DMS 273 treated with DMSO at 0.1 percent for 48 hours (cell line): ENCODE measurements around the gene SCG2.
"Not testable (repeated sequence)": the region's sequence is repeated elsewhere in the genome, so short reads cannot be mapped to it uniquely, and the experiment has no call there.

Experiments
- DNase-seq: peaks from one replicate; lab custom pipeline; 2025; lab: John Stamatoyannopoulos, UW

The SCG2 gene

DNA sequence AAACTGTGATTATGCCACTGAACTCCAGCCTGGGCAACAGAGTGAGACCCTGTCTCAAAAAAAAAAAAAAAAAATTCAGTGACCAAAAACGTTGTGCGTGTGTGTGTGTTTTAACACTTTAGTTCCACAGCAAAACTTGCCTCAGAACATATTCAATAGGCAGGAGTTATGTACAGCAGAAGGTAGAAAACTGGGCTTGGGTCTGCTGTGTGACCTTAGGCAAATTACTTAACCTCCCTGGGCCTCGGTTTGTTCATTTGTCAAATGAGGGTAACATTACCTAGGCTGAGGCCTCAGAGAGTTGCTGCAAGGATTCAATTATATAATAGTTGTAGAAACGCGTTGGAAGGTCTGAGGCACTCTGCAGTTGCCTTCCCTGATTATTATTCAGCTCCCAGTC is 10.3 kb upstream of the SCG2 start:
- DNase-seq = no peak

DNA sequence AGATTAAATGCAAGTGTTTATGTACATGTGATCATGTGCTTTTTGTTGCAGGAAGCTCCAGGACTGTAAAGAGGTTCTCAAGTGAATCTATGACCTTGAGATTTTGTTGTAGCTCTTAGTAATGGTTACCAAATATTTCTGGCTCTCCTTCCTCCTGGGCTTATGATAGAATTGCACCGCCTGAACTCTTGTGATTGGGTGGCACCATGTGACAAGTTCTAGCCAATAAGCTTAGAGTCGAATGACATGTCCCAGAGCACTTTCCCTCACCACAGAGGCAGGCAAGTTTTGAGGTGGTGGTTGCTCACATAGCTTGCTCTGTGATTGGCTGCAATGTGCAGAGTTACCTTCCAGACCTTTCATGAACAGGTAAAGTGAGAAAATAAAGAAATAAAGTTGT is 8.9 kb upstream of the SCG2 start:
- DNase-seq = no peak

DNA sequence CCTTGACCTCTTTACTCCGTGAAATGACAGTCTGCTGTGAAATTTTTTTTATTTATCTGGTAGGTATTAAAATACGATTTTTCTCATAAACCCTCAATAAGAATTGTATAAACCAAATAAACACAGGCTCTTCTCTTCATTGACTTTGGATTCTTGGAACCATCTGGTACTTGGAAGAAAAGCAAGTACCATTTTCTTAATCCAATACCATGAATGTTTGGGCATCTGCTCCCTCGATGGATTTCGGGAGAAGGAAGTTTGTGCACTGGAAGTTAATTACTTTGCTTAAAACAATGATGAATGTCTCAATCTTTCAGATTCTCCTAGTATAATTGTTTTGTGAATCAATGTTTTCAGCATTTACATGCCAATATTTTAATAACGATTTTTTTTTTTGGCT is 5.3 kb upstream of the SCG2 start:
- no peak for DNase-seq

DNA sequence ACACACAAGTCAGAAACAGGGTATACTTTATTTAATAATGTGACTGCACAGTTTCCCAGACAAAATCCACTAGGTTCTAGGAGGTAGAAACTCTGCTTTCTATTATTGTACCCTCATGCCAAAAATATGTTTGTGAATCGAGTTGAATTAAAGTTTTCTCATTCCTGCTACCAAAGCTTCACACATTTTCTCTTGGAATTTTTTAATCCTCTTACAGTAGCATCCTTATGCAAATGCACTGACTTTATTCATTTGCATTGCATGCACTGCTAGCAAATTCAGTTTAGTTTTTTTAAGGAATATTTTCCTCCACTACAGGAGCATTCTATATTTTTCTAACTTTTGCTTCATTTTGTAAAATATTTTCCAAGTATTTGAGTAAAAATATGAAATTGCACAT is 4.8 kb upstream of the SCG2 start:
- no peak for DNase-seq

DNA sequence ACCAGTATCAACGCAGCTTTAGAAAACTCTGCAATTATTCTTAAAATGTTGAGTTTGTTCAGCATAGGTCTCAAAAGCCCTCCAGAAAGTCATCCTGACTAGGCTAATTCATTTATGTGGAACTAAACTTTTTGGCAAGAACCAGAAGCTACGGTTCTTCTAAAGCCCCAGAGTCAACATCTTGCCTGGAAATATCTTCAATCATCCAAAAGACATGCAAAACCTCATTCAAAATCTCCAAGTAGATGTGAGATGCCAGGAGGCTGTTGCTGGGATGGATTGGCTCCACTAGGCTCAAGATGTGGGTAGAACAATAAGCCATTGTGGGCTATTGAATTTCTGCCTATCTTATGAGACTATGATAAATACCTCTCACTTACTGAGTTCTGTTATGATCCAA is 2.1 kb upstream of the SCG2 start:
- no peak for DNase-seq

- DNase-seq = no peak
Measured at GRCh38 chr2:223602972-223603371, 811 bp upstream of the SCG2 start.

- no peak for DNase-seq
Measured at GRCh38 chr2:223601018-223601417, 1.1 kb downstream of the SCG2 start.

- no peak for DNase-seq
Measured at GRCh38 chr2:223599640-223600380, 2.4 kb downstream of the SCG2 start.

DNA sequence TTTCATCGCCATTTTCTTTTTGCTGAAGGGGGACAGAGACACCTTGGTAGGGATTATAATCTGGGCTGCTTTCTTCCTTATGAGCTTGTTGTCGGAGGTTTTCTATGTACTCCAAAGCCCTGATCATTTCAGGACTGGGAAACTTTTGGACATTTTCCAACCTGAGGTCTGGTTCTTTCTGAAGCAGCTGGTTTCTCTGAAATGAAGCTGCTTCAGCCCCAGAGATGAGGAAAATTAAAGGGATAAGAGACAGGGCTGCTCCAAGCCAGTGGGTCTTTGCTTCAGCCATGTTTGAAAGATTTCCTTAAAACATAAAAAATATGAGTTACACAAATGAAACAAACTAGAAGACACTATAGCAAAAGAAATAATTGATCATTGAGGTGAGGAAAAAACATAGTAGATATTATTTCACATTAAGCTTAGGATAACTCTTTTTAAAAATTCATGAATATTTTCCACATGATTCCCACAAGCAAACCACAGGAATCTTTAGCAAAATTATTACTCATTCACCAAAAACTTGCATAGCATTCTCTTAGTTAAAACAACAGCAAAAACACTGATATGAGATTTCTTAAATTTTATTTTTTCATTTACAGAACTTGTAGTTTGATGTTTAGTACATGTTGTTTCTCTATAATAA is 3.0 kb downstream of the SCG2 start:
- DNase-seq = no peak

GRCh38 chr2:223597076-223597475 is 5.1 kb downstream of the SCG2 start:
- no peak for DNase-seq

DNA sequence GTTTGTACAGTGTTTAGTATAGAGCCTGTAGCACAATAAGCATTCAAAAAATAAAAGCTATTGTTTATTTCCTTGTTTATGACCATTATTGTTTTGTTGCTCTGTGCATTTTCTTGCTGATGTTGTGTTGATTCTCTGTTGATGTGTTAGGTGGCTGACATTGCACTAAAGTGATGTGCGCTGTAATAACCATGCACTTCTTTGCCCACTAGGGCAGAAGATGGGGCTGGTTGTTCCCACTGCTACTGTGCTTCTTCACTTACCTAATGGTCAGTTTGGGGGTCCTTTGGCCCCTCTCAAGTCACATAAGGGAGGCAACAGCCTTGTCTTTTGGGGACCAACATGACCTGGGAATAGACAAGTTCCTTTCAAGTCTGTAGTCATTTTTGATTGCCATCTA is 6.0 kb downstream of the SCG2 start:
- no peak for DNase-seq

- no peak for DNase-seq
Measured at GRCh38 chr2:223594831-223595230, 7.3 kb downstream of the SCG2 start.

DNA sequence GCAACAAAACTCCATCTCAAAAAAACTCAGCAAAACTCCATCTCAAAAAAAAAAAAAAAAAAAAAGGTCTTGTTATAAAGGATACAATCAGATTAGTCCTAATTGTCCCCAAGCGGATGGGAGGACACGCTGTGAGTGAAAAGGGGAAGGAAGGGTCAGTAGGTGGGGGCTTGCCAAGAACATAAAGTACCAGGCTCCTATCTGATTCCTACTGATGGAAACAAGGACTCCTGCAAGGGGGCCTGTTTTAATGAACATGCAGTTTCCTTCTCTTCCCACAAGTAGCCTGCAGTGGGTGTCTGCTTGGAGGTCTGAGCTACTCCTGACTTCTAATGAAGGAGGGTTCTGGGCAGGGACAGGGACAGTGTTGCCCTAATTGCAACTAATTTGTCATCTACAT is 7.9 kb downstream of the SCG2 start:
- no peak for DNase-seq

GRCh38 chr2:223592689-223593088 is 9.5 kb downstream of the SCG2 start:
- DNase-seq = not testable (repeated sequence)

- DNase-seq = no peak
Measured at GRCh38 chr2:223591596-223591995, 10.6 kb downstream of the SCG2 start.

DNA sequence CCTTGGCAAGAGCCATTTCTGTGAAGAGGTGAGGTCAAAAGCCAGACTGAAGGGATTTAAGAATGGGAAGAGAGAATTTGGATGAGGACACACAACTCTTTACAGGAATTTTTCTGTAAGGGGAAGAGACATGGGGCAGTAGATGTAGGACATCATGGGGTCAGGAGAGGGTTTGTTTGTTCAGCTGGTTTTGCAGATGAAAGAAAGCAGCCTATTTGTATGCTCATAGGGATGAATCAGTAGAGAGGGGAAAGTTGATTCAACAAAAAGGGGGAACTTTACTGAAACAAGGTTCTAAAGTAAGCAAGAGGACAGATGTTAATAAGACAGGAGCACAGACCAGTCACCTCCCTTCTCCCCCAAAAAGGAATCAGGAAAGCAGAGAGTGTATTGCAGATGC is 11.2 kb downstream of the SCG2 start:
- DNase-seq = no peak

DNA sequence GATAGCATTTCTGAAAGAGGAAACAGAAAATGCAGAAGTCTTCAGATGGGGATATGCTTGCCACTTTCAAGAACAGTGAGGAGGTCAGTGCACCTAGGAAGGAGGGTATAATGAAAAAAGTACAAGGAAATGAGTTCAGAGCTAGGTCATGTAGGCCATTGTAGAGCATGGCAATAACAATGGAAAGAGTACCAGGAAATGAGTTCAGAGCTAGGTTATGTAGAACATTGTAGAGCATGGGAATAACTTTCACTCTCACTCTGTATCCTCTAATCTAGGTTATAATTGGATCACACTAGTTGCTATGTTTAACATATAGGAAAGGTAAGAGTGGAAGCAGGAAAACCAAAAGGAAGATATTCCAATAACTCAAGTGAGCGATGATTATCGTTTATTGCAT is 12.3 kb downstream of the SCG2 start:
- DNase-seq = no peak

- no peak for DNase-seq
Measured at GRCh38 chr2:223588251-223588650, 13.9 kb downstream of the SCG2 start.

- no peak for DNase-seq
Measured at GRCh38 chr2:223587301-223587700, 14.9 kb downstream of the SCG2 start.

DNA sequence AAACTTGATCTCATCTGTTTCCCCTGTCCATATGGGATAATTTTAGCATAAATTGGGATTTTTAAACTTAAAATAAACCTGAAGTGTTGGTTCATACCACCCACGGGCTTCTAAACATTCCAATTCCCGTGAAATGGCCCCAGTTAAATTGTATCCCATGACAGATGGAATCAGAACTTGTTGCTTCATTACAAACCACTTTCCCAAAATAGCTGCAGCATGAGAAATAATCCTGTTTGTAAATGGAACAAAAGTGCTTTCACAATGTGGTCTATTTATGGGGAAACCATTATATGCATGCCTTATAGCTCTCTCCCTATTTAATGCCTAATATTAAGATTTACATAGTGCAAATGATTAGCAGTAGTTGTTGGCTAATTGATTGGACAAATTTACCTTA is 15.9 kb downstream of the SCG2 start:
- DNase-seq = no peak

DNA sequence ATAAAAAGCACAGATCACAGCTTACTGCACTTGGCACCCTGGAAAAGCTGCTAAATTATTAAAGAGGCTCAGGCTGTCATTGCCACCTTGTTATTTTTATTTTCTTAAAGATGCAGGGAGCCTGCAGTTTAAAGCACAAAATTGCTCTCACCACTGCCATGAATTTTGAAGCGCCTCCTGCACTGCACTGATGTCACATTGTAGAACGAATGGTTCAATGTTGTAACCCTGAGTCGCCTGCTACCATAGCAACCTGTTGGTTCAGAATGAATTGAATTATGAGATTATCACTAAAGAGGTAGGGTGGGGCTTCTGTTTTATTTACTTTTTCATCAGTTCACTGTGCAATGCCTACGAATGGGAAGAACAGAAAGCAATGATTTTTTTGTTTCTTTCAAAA is 16.5 kb downstream of the SCG2 start:
- no peak for DNase-seq

DNA sequence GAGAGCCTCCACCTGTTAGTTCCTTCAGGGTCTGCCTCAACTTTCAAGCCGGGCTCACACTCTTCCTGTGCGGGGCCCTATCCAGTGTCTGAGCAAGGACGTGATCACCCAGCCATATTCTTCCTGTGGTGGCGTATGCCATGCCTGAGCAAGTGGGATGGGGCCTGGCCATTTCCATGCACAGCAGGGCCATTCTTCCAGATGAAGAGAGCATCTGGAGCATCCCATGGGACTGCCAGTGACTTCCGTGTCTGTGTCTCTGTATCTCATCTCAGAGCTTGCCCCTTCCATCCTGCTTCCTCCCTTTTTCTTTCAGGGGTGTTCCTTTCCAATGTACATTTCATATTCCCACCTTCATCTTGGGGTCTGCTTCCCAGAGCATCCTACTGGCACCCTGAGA is 20.2 kb downstream of the SCG2 start:
- DNase-seq = no peak

GRCh38 chr2:223580951-223581350 is 21.2 kb downstream of the SCG2 start:
- DNase-seq = no peak

DNA sequence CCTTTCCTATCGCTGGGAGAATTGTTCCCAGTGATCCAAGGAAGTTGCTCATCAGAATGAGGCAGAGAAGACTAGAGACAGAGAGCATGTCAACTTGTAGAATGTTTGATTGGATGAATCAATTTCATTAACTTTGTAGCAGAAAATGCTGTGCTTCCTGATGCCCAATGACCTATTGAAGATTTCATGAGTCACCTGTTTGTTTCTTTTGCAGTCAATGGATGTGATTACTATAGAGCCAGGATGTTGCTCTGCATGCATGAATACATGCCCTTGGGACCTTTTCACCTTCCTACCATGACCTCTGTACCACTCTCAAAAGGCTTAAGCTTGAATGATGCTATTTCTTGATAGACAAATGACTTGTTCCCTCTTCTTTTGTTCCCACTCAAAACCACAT is 23.3 kb downstream of the SCG2 start:
- no peak for DNase-seq
